Kidney epithelial cell (primary cell): Measurements from ENCODE around the gene CA12. TPM values are rescaled to one million over a fixed set of nuclear protein-coding genes. Genes with fewer than 3 reads are reported as not detected.

Experiments
- DNase-seq: peaks from one replicate; pipeline ENCODE4 v3.0.0-alpha.2; 2010; ENCODE audit warnings: low read depth
- H3K27me3 ChIP-seq: 2 replicates; pipeline ENCODE4 v1.6.0; 2011; ENCODE audit warnings: low read length; ENCODE audit not compliant: control insufficient read depth, insufficient read depth
- H3K36me3 ChIP-seq: 2 replicates; pipeline ENCODE4 v1.5.1; 2011; ENCODE audit warnings: low read length; ENCODE audit not compliant: control insufficient read depth, insufficient read depth
- H3K4me3 ChIP-seq: 2 replicates; pipeline ENCODE4 v1.5.1; 2011; ENCODE audit warnings: low read depth, mild to moderate bottlenecking, control low read depth, low read length
- total RNA-seq: library from RNA; depleted of rRNA; stranded (reverse); fragments of >200 nt; gene quantifications from 2 replicates; pipeline ENCODE4 v1.2.3, GENCODE V29; 2015
- TF ChIP-seq, protein P1 (sequence below): IDR thresholded peaks from 2 replicates; pipeline ENCODE4 v1.5.1; 2011; ENCODE audit warnings: mild to moderate bottlenecking, moderate library complexity, low read length, control low read depth, inconsistent platforms; ENCODE audit not compliant: insufficient read depth, poor library complexity, severe bottlenecking

The CA12 gene
- total RNA-seq, 1 donor from 2014 or later: 2.9 TPM

DNA sequence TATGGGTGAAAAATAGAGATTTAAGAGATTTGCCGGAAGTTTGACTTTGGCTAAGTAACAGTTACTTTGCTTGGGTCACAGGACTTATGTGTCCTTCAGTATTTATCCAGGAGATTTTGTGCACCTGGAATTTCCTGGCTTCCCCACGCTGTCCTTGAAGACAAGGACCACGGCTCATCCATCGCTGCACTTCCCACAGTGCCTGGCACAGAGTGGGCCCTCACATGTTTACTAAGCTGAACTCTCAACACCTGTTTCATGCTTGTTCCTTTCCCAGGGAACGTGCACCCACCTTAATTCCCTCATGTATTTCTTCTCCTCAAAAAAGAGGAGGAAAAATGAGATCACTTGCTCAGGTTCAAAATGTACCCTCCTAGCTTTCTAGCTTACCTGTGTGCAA is 32.0 kb downstream of the CA12 start:
- Histone ChIP-seq H3K4me3 (no peak overlapping the region), H3K36me3 (no peaks in the 10 kb centered on the region), H3K27me3 (no peaks in the 10 kb centered on the region)
- TF ChIP-seq, protein P1, sequence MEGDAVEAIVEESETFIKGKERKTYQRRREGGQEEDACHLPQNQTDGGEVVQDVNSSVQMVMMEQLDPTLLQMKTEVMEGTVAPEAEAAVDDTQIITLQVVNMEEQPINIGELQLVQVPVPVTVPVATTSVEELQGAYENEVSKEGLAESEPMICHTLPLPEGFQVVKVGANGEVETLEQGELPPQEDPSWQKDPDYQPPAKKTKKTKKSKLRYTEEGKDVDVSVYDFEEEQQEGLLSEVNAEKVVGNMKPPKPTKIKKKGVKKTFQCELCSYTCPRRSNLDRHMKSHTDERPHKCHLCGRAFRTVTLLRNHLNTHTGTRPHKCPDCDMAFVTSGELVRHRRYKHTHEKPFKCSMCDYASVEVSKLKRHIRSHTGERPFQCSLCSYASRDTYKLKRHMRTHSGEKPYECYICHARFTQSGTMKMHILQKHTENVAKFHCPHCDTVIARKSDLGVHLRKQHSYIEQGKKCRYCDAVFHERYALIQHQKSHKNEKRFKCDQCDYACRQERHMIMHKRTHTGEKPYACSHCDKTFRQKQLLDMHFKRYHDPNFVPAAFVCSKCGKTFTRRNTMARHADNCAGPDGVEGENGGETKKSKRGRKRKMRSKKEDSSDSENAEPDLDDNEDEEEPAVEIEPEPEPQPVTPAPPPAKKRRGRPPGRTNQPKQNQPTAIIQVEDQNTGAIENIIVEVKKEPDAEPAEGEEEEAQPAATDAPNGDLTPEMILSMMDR: no peak
- DNase-seq: no peak

DNA sequence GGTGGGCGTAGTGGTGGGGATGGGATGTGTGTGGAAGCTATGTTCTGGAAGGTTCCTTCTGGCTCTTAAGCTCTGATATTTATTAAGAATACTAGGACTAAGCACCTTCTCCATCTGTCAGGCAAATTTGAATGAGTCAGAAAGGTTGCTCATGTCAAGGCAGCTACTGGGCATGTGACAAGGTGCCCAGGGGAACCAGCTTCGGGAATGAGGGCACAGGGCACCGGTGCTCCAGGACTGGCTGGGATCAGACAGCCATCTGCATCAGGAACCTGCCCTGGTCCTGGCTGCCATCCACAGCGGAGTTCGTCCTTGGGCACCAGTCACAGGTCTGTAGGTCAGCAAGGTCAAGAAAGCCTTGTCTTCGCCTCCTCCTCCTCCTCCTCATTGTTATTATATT is 32.5 kb downstream of the CA12 start:
- TF ChIP-seq, protein P1: no peak
- H3K36me3 ChIP-seq: no peaks in the 10 kb centered on the region
- DNase-seq: no peak
- H3K27me3 ChIP-seq: no peaks in the 10 kb centered on the region
- no peak overlapping the region for H3K4me3 ChIP-seq

DNA sequence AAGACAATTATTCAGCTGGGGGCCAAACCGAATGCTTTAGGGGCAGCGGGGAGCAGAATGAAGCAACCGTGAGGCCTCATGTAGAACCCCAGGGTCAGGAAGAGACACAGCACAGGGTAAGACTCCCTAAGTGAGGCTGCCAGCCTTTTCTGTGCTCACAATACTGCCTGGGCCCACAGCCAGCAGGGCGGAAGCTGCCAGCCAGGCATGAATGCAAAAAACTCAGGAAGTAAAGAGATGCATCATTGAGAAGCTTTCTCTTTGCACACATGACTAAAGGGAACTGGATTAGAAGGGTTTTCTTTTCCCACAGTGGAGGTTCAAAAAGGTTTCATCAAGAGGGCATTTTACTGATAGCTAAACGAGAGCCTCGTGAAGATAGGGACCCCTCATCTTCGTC is 33.3 kb downstream of the CA12 start:
- no peak for DNase-seq
- H3K27me3 ChIP-seq: no peaks in the 10 kb centered on the region
- no peaks in the 10 kb centered on the region for H3K36me3 ChIP-seq
- H3K4me3 ChIP-seq: no peak overlapping the region
- TF ChIP-seq, protein P1: no peak

DNA sequence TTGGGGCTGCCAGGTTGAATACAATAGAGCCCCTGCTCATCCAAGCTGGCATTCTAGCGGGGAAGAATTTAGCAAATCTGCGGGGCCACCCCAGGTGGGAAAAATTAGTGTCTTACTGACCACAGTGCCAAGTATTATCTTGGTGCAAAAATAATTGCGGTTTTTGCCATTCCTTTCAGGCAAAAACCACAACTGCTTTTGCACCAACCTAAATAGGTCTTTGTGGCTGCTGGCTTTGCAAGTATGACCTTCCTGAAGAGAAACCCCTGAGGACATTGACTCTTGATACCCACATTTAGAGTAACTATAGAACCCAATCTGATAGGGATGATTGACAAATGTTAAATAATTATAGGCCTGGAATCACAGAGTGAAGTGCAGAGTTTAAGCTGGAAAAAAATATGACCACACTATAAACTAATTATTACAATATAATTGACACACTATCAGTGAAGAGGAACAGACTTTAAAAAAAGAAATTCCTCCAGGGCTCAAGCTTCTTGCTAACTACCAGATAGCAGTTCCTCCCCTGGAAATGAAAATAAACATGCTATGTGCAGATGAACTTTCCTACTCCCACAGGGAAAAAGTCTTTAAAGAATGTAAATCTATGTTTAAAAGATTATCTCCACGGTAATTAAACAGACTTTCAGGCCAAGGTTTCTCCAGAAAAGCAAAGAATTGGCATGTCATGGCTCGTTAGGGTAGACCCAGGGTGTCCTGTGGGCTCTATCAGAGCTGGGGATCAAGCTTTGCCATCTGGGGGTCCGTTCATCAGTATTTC is 34.4 kb downstream of the CA12 start:
- Histone ChIP-seq H3K4me3 (no peak overlapping the region), H3K27me3 (no peaks in the 10 kb centered on the region), H3K36me3 (no peaks in the 10 kb centered on the region)
- TF ChIP-seq, protein P1: no peak
- DNase-seq: no peak

DNA sequence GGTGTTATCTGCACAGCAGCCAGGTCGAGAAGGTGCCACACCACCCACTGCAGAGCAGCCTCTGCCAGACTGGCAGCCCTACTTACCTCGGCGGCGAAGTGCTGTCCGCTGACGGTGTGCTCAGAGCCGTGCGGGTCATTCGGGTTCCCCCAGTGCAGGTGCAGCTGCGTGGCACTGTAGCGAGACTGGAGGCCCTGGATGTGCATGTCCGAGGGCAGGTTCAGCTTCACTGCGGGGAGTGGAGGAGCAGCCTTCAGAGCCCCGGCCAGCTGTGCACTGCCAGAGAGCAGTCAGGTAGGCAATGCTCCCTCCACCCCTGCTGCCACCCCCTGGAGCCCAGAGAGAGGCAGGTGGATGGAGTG is 36.3 kb downstream of the CA12 start:
- TF ChIP-seq, protein P1: no peak
- H3K4me3 ChIP-seq: no peak overlapping the region
- no peaks in the 10 kb centered on the region for H3K27me3 ChIP-seq
- H3K36me3 ChIP-seq: no peaks in the 10 kb centered on the region
- no peak for DNase-seq
